ENCODE results near the gene TCL1B. TPM values are rescaled to one million over a fixed set of nuclear protein-coding genes. Genes with fewer than 3 reads are reported as not detected.
"Not testable (repeated sequence)": the region's sequence is repeated elsewhere in the genome, so short reads cannot be mapped to it uniquely, and the experiment has no call there.

The TCL1B gene, protein sequence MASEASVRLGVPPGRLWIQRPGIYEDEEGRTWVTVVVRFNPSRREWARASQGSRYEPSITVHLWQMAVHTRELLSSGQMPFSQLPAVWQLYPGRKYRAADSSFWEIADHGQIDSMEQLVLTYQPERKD
- total RNA-seq: not detected

GRCh38 chr14:95685978-95686922, at the start of gene TCL1B:
Gene TCL1B, plus strand, starts transcription at chr14:95686426. Its CDS starts 42 bp downstream, at chr14:95686468.
- DNase-seq: no peak

- no peak for DNase-seq
Observed at GRCh38 chr14:95644981-95645380, 41.2 kb upstream of the TCL1B start.

- DNase-seq: no peak
Observed at GRCh38 chr14:95645389-95645996, 40.7 kb upstream of the TCL1B start.

DNA sequence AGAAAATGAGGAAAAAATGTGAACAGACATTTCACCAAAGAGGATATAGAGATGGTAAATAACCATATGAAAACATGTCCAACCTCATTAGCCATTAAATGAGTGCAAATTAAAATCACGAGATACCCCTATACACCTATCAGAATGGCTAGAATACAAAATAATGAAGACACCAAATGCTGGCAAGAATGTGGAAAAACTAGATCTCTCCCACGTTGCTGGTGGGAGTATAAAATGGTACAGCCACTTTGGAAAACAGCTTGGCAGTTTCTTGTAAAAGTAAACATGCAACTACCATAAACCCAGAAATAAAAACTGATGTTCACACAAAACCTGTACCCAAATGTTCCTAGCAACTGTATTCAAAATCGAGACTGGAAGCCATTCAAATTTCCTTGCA, 38.3 kb upstream of the TCL1B start:
- no peak for DNase-seq

GRCh38 chr14:95649230-95649629, 37.0 kb upstream of the TCL1B start:
- no peak for DNase-seq

DNA sequence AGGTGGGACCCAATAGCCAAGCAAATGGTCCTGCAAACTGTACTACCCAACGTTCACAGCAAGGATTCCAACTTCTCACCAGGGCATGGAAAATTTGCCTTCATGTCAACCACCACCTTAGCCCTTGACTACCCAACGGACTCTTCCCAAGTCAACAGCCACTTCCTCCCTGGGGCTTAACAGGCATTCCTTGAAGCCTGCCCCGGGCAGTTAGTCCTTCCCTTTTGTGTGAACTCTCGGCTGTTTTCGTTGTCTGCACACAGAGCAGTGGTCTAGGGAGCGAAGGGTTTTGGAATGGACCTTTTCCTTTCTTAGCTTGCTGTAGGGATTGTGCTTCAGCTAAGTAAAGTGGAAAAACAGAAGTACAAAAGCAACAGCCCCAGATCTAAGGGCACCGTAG, 35.2 kb upstream of the TCL1B start:
- DNase-seq: no peak

DNA sequence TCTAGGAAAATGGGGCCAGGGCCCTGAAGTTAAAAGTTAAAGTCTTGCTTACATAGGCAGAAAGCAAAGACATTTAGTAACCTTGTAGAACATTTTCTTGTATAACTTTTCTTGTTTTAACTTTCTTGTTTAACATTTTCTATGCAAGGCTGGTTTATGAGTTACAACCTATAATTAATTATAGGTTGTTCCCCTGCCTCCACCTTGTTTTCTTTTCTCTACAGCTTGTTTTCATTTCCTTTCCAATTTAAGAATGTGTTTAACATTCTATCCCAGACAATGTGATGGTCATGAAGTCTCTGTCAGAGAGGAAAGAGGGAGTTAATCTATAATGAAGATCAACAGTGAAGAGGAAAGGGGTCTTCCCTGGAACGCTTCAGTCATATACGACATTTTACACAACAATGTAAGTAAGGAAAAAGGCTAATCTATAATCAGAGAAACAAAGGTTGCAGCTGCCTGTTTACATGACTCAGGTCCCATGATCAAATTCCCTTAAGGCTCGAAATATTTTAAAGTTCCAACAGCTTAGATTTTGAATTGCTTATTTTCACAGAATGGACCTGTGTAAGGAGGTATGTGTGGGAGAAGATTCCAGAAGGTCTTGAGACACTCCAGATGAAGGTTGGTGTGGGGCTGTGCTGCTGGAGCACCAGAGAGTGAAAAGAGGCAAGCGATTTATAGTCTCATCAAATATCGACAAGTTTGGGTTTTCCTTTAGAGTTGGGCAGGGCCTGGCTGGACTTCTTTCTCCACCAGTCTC, 34.2 kb upstream of the TCL1B start:
- DNase-seq: no peak

DNA sequence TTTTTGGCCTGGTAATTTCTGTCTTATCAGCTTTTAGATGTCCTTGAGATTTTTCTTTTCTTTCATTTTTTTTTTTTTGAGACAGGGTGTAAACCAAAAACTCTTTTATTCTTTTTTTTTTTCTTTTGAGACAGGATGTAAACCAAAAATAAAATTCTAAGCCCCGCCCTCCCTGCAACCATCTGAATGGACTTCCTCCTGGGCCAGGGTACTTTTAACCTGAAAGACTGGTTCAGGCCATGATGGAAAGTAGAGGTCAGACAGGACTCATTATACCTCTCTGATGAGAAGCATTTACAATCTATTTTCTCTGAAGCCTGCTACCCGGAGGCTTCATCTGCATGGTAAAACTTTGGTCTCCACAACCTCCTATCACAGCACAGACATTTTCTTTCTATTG, 33.5 kb upstream of the TCL1B start:
- no peak for DNase-seq

- no peak for DNase-seq
Observed at GRCh38 chr14:95655461-95655860, 30.8 kb upstream of the TCL1B start.

DNA sequence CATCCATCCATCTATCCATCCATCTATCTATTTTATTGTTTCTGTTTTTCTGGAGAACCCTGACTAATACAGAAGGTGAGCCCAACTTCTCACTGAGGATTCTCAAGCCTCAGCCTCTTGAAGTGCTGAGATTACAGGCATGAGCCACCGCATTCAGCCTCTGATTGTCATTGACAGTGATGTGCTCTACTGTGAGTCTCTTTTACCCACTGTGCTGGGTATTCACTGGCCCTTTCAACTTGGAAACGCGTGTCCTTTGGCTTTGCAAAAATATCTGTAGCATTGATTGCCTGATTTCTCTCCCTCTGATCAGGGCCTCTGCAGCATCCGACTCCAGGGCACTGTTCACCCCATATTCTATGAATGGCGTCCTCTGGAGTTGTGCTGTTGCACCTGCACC, 29.6 kb upstream of the TCL1B start:
- no peak for DNase-seq

DNA sequence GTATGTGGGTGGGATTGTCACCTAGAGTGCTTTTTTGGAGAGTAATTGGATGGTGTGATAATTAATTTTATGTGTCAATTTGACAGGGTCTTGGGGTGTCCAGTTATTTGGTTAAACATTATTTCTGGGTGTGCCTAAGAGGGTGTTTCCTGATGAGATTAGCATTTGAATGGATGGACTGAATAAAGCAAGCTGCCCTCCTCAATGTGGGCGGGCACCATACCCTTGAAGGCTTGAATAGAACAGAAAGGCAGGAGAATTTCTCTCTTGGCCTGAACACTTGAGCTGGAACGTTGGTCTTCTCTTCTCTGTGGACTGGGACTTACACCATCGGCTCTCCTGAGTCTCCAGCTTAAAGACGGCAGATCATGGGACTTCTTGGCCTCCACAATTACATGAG, 28.8 kb upstream of the TCL1B start:
- no peak for DNase-seq

DNA sequence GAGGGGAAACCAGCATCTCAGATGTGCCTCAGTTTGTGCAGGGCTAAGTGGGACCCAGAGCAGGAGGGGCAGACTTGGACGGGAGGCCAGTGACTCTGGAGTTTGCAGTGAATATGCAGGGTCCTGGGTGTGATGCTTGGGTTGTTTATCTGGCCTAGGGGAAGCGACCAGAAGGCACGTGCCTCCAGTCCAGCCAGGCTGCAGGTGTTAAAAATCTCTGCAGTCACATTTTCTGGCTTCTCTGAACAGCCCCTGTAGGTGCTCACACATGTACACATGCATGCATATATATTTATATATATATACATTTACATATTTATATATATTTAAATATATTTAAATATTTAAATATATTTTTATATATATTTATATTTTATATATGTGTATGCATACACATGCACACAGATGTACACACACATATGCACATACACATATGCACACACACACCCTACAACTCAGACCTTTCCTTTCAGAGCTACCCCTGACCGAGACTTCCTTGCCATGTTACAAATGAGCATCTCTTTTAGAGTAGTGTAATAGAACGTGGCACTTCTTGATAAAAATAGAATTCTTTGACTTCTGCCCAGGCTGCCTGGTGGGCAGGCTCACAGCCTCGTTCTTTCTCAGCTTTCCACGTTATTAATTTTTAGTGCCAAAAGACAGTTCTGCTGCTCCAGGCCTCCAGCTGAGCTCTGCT, 26.8 kb upstream of the TCL1B start:
- no peak for DNase-seq

DNA sequence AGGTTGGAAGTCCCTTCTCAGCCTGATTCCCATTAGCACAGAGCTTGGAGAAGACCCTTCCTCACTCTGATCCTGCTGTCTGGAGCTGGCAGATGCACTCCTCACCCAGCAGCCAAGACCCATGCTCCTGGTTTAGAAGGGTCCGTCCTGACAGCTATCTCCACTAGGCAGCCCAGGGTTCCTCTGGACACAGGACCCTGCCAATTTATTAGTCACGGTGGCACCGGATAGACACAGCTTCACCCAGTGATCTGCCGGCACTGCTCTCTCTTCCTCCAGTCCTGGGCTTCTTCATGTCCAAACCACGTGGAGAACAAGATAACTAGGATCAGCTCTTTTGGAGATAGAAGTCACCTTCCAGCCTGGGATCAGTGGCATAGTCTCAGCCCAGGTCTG, 26.2 kb upstream of the TCL1B start:
- DNase-seq: no peak

GRCh38 chr14:95660651-95661515, 25.3 kb upstream of the TCL1B start:
- DNase-seq: no peak

GRCh38 chr14:95662376-95663186, 23.6 kb upstream of the TCL1B start:
- DNase-seq: no peak

DNA sequence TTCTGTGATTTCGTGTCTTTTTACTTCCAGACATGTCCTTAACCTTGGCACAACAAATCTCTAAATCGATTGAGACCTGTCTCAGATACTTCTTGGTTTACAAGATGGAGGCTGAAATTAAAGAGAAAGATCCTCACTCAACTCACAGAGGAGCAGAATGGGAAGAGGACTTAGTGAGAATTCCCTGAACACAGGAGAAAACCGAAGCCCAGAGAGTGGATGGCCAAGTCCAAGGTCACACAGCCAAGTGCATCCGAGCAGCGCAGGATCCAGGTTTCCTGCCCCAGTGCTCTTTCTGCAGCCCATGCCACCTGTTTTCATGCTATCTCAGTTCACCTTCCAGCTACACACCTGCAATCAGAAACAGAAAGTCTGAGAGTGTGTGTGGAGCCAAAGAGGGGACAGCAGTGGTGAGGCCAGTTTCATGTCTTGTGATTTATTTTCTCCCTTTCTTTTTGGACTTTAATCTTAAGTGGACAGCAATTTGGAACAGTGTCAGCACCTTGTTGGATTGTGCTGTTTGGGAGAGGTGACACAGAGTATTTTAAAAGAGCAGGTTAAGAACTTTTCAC, 22.9 kb upstream of the TCL1B start:
- DNase-seq: no peak

DNA sequence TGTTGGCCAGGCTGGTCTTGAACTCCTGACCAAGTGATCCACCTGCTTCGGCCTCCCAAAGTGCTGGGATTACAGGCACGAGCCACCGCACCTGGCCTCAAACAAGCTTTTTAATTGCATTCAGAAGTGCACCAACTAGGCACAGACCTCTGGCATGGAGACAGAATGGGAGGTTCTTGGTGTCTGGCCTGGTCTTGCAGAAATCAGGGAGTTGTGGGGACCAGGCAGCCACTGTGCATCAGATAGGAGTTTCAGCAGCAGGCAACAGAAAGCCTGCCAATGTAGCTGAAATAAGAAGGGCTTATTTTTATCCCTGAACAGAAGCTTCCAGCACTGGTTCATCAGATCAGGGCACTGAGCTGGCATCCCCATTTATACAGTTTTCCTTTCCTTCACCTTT, 22.2 kb upstream of the TCL1B start:
- no peak for DNase-seq

DNA sequence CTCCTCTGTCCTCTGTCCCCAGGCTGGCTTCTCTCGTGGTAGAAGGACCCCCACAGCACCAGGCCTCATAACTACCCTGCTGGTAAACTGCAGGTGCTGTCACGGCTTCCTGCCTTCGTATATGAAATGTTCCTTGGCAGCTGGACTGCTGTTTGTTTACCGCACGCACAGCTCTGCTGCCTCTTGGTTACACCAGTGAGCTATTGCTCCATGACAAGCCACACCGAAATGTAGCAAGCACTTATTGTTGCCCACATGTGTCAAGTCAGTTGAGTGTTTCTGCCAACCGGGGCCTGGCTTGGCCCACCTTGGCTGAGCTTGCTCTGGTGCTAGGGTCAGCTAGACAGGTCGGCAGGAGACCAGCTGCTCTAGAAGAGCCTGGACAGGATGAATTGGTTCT, 21.7 kb upstream of the TCL1B start:
- no peak for DNase-seq

DNA sequence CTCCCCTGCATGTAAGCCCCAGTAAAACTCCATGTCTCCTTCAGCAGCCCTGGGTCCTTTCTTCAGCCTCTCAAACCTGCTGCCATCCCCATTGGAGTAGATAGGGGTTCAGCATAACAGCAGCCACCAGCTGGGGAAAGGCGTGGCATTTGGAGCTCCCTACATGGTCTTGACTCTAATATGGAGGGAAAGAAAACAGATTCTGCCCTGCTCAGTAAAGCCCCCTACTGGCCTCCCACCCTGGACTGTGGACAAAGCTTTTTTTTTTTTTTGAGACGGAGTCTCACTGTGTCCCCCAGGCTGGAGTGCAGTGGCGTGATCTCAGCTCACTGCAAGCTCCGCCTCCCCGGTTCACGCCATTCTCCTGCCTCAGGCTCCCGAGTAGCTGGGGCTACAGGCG, 20.7 kb upstream of the TCL1B start:
- DNase-seq: not testable (repeated sequence)

- no peak for DNase-seq
Observed at GRCh38 chr14:95666450-95666849, 19.8 kb upstream of the TCL1B start.

Data from tongue (tissue), 2 donors.